ENCODE results near the gene CA12. TPM values are rescaled to one million over a fixed set of nuclear protein-coding genes. Genes with fewer than 3 reads are reported as not detected.

The CA12 gene
- total RNA-seq, 2 experiments from 2014 or later = 0.07 to 0.10 TPM

GRCh38 chr15:63301088-63301487, 80.6 kb downstream of the CA12 start:
- Mint-ChIP-seq H3K9me3 (no peaks in the 10 kb centered on the region), H3K27ac (no peak overlapping the region), H3K27me3 (no peaks in the 10 kb centered on the region), H3K4me1 (ENCODE audit: low read depth) (no peaks in the 10 kb centered on the region), H3K36me3 (peaks cover 14% of the 10 kb centered on the region), H3K4me3 (no peak overlapping the region)
- DNase-seq = no peak
- CTCF ChIA-PET = no interaction called here
- intact Hi-C loops (cut with micrococcal nuclease) = no loop called here
- POLR2A ChIA-PET = no interaction called here

GRCh38 chr15:63299943-63300575, 81.6 kb downstream of the CA12 start:
- Mint-ChIP-seq H3K36me3 (peaks cover 14% of the 10 kb centered on the region), H3K27ac (no peak overlapping the region)
- POLR2A ChIA-PET = no interaction called here

GRCh38 chr15:63296195-63296594, 85.5 kb downstream of the CA12 start:
- DNase-seq = no peak

More at GRCh38 chr15:63299943-63300575, 81.6 kb downstream of the CA12 start:
- no peak for DNase-seq
- intact Hi-C loops (cut with micrococcal nuclease) = no loop called here
- Mint-ChIP-seq H3K9me3 (no peaks in the 10 kb centered on the region), H3K4me3 (no peak overlapping the region), H3K27me3 (no peaks in the 10 kb centered on the region), H3K4me1 (ENCODE audit: low read depth) (no peaks in the 10 kb centered on the region)
- CTCF ChIA-PET = no interaction called here

GRCh38 chr15:63295341-63295740, 86.3 kb downstream of the CA12 start:
- Mint-ChIP-seq H3K4me3 (no peak overlapping the region), H3K36me3 (peaks cover 9% of the 10 kb centered on the region), H3K9me3 (no peaks in the 10 kb centered on the region), H3K27ac (no peak overlapping the region), H3K4me1 (ENCODE audit: low read depth) (no peaks in the 10 kb centered on the region), H3K27me3 (no peaks in the 10 kb centered on the region)
- POLR2A ChIA-PET = no interaction called here
- intact Hi-C loops (cut with micrococcal nuclease) = no loop called here
- no peak for DNase-seq
- CTCF ChIA-PET = interaction anchor here (1.8 kb wide), 1 partner anchor 107 kb away, joined by 8 read pairs; no protein-coding TSS in a partner anchor

More at GRCh38 chr15:63296195-63296594, 85.5 kb downstream of the CA12 start:
- no peak overlapping the region for H3K4me3 Mint-ChIP-seq
- ChIA-PET POLR2A (no interaction called here), CTCF (interaction anchor here (1.8 kb wide), 1 partner anchor 106 kb away, joined by 8 read pairs; no protein-coding TSS in a partner anchor)
- no peaks in the 10 kb centered on the region for H3K4me1 Mint-ChIP-seq (ENCODE audit: low read depth)
- intact Hi-C loops (cut with micrococcal nuclease) = no loop called here
- H3K9me3 Mint-ChIP-seq = no peaks in the 10 kb centered on the region
- no peaks in the 10 kb centered on the region for H3K27me3 Mint-ChIP-seq
- peaks cover 12% of the 10 kb centered on the region for H3K36me3 Mint-ChIP-seq
- no peak overlapping the region for H3K27ac Mint-ChIP-seq

- intact Hi-C loops (cut with micrococcal nuclease) = no loop called here
- H3K9me3 Mint-ChIP-seq = no peaks in the 10 kb centered on the region
- POLR2A ChIA-PET = no interaction called here
- H3K4me3 Mint-ChIP-seq = no peak overlapping the region
- no peak for DNase-seq
- CTCF ChIA-PET = interaction anchor here (1.8 kb wide), 1 partner anchor 108 kb away, joined by 8 read pairs; no protein-coding TSS in a partner anchor
- no peaks in the 10 kb centered on the region for H3K4me1 Mint-ChIP-seq (ENCODE audit: low read depth)
- H3K27me3 Mint-ChIP-seq = no peaks in the 10 kb centered on the region
- H3K36me3 Mint-ChIP-seq = peaks cover 5% of the 10 kb centered on the region
- no peak overlapping the region for H3K27ac Mint-ChIP-seq
Observed at GRCh38 chr15:63294359-63294758, 87.3 kb downstream of the CA12 start.

GRCh38 chr15:63292771-63293170, 88.9 kb downstream of the CA12 start:
- Mint-ChIP-seq H3K27ac (no peak overlapping the region), H3K36me3 (peaks cover 5% of the 10 kb centered on the region), H3K4me1 (ENCODE audit: low read depth) (peaks cover 7% of the 10 kb centered on the region), H3K9me3 (no peaks in the 10 kb centered on the region), H3K4me3 (no peak overlapping the region), H3K27me3 (no peaks in the 10 kb centered on the region)
- ChIA-PET CTCF (interaction anchor here (0.6 to 3.0 kb wide), 2 partner anchors 109 to 245 kb away, joined by 3 to 28 read pairs; no protein-coding TSS in a partner anchor), POLR2A (no interaction called here)
- intact Hi-C loops (cut with micrococcal nuclease) = no loop called here
- no peak for DNase-seq

DNA sequence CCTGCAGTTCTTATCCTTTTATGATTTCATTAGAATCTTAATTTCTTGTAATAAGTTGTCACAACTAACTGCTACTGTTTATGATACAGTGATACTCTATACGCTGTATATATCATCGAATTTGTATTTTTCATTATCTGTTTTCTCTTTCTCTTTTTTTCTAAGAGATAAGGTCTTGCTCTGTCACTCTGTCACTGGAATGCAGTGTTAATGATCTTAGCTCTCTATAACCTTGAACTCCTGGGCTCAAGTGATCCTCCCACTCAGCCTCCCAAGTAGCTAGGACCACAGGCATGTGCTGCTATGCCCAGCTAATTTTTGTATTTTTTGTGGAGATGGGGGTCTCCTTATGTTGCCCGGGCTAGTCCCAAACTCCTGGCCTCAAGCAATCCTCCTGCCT, 89.4 kb downstream of the CA12 start:
- DNase-seq = no peak
- CTCF ChIA-PET = interaction anchor here (0.6 to 3.0 kb wide), 2 partner anchors 110 to 244 kb away, joined by 3 to 28 read pairs; no protein-coding TSS in a partner anchor
- POLR2A ChIA-PET = no interaction called here
- peaks cover 7% of the 10 kb centered on the region for H3K4me1 Mint-ChIP-seq (ENCODE audit: low read depth)
- no peaks in the 10 kb centered on the region for H3K27me3 Mint-ChIP-seq
- H3K4me3 Mint-ChIP-seq = no peak overlapping the region
- intact Hi-C loops (cut with micrococcal nuclease) = no loop called here
- H3K9me3 Mint-ChIP-seq = no peaks in the 10 kb centered on the region
- peaks cover 5% of the 10 kb centered on the region for H3K36me3 Mint-ChIP-seq
- H3K27ac Mint-ChIP-seq = no peak overlapping the region

GRCh38 chr15:63291507-63291906, 90.1 kb downstream of the CA12 start:
- H3K4me1 Mint-ChIP-seq (ENCODE audit: low read depth) = peaks cover 7% of the 10 kb centered on the region
- no peaks in the 10 kb centered on the region for H3K27me3 Mint-ChIP-seq
- no peaks in the 10 kb centered on the region for H3K9me3 Mint-ChIP-seq
- H3K36me3 Mint-ChIP-seq = peaks cover 5% of the 10 kb centered on the region
- ChIA-PET CTCF (interaction anchor here (0.8 to 3.0 kb wide), 5 partner anchors 25 to 243 kb away, joined by 3 to 28 read pairs (median 7); no protein-coding TSS in a partner anchor), POLR2A (interaction anchor here (0.6 to 0.9 kb wide), 2 partner anchors 25 to 102 kb away, joined by 3 read pairs; partner anchors contain the start of gene RAB8B)
- intact Hi-C loops (cut with micrococcal nuclease) = no loop called here
- H3K4me3 Mint-ChIP-seq = no peak overlapping the region
- DNase-seq = no peak
- no peak overlapping the region for H3K27ac Mint-ChIP-seq

DNA sequence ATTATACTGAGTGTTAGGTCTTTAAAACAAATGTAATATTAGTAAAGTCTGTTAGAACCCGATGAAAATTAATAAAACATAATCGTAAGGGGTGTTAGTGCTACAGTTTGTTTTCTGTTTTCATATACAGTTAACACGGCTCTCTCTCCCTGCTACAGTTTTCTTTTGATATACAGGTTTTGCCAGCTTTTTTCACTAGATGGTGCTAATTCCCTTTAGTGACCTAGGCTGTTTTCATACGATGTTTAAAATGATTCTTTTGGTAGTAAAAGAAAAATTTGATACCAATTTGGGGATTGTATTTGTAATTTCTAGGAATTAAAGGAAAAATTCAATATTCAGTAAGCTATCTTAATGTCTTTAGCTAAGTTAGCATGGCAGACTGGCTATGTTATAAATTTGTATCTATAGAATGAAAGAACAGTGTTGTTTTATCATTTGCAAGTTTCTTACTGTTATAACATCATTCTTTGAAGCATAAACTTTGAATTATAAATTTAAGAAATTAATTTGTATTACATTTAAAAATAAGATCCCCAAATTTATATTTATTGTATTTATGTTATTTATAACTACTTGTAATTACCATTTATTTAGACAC, 92.8 kb downstream of the CA12 start:
- no peak for DNase-seq
- Mint-ChIP-seq H3K4me1 (ENCODE audit: low read depth) (peaks cover 7% of the 10 kb centered on the region), H3K27me3 (no peaks in the 10 kb centered on the region), H3K36me3 (peaks cover 2% of the 10 kb centered on the region), H3K4me3 (no peak overlapping the region), H3K27ac (no peak overlapping the region), H3K9me3 (no peaks in the 10 kb centered on the region)
- intact Hi-C loops (cut with micrococcal nuclease) = loop anchor here (1.0 to 10.0 kb wide), 2 partner anchors 114 to 776 kb away; no protein-coding TSS in a partner anchor
- ChIA-PET CTCF (interaction anchor here (0.7 to 3.2 kb wide), 13 partner anchors 9 to 240 kb away, joined by 3 to 47 read pairs (median 3); partner anchors contain the start of gene APH1B), POLR2A (no interaction called here)

DNA sequence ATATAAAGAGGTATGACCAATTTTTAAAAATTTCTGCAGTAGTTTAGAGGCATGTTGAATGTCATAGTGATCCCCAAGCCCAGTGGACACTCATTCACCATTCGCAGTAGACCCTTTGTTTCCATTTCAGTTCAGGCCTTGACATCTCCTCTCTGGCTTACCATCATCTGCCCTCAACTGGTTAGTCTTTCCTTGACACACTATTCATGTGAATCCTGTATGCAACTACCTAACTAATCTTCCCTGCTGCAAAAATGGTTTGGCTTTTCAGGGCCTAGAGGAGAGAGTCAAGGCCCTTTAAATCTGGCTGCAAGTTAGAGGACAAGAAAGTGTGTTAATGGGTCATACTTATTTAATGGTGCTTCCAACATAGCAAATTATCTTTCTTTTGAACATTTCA, 93.3 kb downstream of the CA12 start:
- ChIA-PET CTCF (interaction anchor here (1.0 to 3.2 kb wide), 9 partner anchors 12 to 240 kb away, joined by 3 to 47 read pairs (median 12); partner anchors contain the start of gene APH1B), POLR2A (no interaction called here)
- intact Hi-C loops (cut with micrococcal nuclease) = loop anchor here (1.0 to 10.0 kb wide), 2 partner anchors 115 to 776 kb away; no protein-coding TSS in a partner anchor
- H3K36me3 Mint-ChIP-seq = peaks cover 2% of the 10 kb centered on the region
- no peaks in the 10 kb centered on the region for H3K27me3 Mint-ChIP-seq
- no peak for DNase-seq
- no peak overlapping the region for H3K4me3 Mint-ChIP-seq
- H3K9me3 Mint-ChIP-seq = no peaks in the 10 kb centered on the region
- H3K4me1 Mint-ChIP-seq (ENCODE audit: low read depth) = peaks cover 8% of the 10 kb centered on the region
- no peak overlapping the region for H3K27ac Mint-ChIP-seq

DNA sequence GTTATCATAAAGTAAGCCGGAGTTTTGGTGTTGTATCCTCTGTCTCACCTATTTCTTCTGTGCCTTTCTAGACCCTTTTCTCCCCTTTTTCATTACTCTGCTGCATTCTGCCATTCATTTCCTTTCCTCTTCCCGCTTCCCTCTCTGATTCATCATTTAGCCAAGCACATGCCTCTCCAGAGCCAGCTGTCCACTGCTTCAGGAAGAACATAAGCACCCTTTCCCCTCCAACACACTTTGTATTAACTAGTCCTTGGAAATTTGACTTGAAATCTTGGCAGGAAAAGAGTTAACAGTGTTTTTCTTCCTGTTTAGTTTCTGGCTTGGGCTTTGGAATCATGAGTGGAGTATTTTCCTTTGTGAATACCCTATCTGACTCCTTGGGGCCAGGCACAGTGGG, 94.5 kb downstream of the CA12 start:
- no peak overlapping the region for H3K4me3 Mint-ChIP-seq
- DNase-seq = no peak
- no peaks in the 10 kb centered on the region for H3K27me3 Mint-ChIP-seq
- H3K4me1 Mint-ChIP-seq (ENCODE audit: low read depth) = peaks cover 11% of the 10 kb centered on the region
- intact Hi-C loops (cut with micrococcal nuclease) = loop anchor here (10.0 kb wide), 1 partner anchor 778 kb away; no protein-coding TSS in a partner anchor
- ChIA-PET CTCF (interaction anchor here (0.6 to 3.2 kb wide), 4 partner anchors 19 to 239 kb away, joined by 4 to 47 read pairs (median 20); no protein-coding TSS in a partner anchor), POLR2A (no interaction called here)
- no peaks in the 10 kb centered on the region for H3K9me3 Mint-ChIP-seq
- H3K27ac Mint-ChIP-seq = no peak overlapping the region
- H3K36me3 Mint-ChIP-seq = peaks cover 2% of the 10 kb centered on the region

DNA sequence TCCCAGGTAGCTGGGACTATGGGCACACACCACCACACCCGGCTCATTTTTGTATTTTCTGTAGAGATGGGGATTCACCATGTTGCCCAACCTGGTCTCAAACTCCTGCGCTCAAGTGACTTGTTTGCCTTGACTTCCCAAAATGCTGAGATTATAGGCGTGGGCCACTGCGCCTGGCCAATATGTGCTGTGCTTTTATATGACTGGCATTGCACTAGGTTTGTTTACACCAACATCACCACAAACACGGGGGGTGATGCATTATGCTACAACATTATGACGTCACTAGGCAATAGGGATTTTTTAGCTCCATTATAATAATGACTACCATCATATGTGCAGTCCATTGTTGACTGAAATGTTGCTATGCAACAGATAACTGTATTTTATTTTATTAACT, 97.3 kb downstream of the CA12 start:
- Mint-ChIP-seq H3K27ac (no peak overlapping the region), H3K9me3 (no peaks in the 10 kb centered on the region), H3K4me3 (no peak overlapping the region), H3K4me1 (ENCODE audit: low read depth) (peaks cover 11% of the 10 kb centered on the region), H3K27me3 (no peaks in the 10 kb centered on the region), H3K36me3 (peaks cover 2% of the 10 kb centered on the region)
- DNase-seq = no peak
- POLR2A ChIA-PET = no interaction called here
- intact Hi-C loops (cut with micrococcal nuclease) = loop anchor here (10.0 kb wide), 1 partner anchor 780 kb away; no protein-coding TSS in a partner anchor
- CTCF ChIA-PET = interaction anchor here (0.8 kb wide), 1 partner anchor 221 kb away, joined by 3 read pairs; no protein-coding TSS in a partner anchor
